Spleen (tissue), 7 donors: Measurements from ENCODE around the gene ENTPD2.

ENCODE experiments used
- CTCF ChIP-seq, 11 experiments: fragments of 200-600 bp in 7 of 11; fragments of 450-650 bp in 4 of 11; sonication (generic) in 4 of 11; IDR thresholded peaks in 8 of 11; conservative IDR thresholded peaks in 3 of 11; 1 replicate in 7 of 11; 2 replicates in 4 of 11; pipeline versions ENCODE4 v1.4.0 to v1.8.0; 2016 to 2021; ENCODE audit warnings: antibody characterized with exemption in 11 of 11, inconsistent platforms in 4 of 11, mild to moderate bottlenecking in 1 of 11
- POLR2A ChIP-seq, 3 donors: fragments of 450-650 bp; IDR thresholded peaks; one replicate each; pipeline ENCODE4 v1.5.1; 2017; ENCODE audit warnings: antibody characterized with exemption in 3 of 3, mild to moderate bottlenecking in 1 of 3
- POLR2AphosphoS5 ChIP-seq, 3 donors: sonication (generic); formaldehyde crosslinking; IDR thresholded peaks; one replicate each; pipeline ENCODE4 v1.5.1; 2017; ENCODE audit warnings: antibody characterized with exemption in 3 of 3
- donor health status: DM: no; HTN: no; CAD: no; lungs with moderate emphysema.
- donor health status: DM: no; HTN: no; CAD: no.
- donor health status: DM: no; HTN: no; CAD: no.

GRCh38 chr9:137075275-137075775, 21.5 kb upstream of the ENTPD2 start:
- TF ChIP-seq CTCF (IDR thresholded peaks at IDR 0.05 in 8 of 11, conservative IDR thresholded peaks at IDR 0.05 in 3 of 11) (no peak), POLR2A (IDR thresholded peaks at IDR 0.05) (no peak), POLR2AphosphoS5 (IDR thresholded peaks at IDR 0.05) (no peak)
